Small intestine (tissue), 16 donors: ENCODE results near the gene BCL11A. TPM values are rescaled to one million over a fixed set of nuclear protein-coding genes. Genes with fewer than 3 reads are reported as not detected.

Experiments
- DNase-seq, 2 donors: peaks; one replicate each; pipeline versions ENCODE4 v3.0.0 to v3.0.0-alpha.2; 2013
- FAIRE-seq: peaks from 2 replicates; lab custom pipeline; 2012; peaks lifted over from hg19 to GRCh38; lab: Jason Lieb, UNC
- H3K27ac ChIP-seq, 3 donors: one replicate each; pipeline ENCODE4 v1.5.1; 2013; ENCODE audit warnings: low read length in 2 of 3, mild to moderate bottlenecking in 2 of 3, control low read depth in 1 of 3, inconsistent platforms in 1 of 3, low read depth in 1 of 3, moderate library complexity in 1 of 3
- H3K27me3 ChIP-seq, 3 donors: one replicate each; pipeline ENCODE4 v1.6.1; 2013; ENCODE audit warnings: low read length in 3 of 3, inconsistent platforms in 1 of 3; ENCODE audit not compliant: control insufficient read depth in 3 of 3, insufficient read depth in 3 of 3
- H3K36me3 ChIP-seq, 3 donors: one replicate each; pipeline ENCODE4 v1.6.1; 2013; ENCODE audit warnings: low read length in 3 of 3, inconsistent platforms in 1 of 3, low read depth in 1 of 3, mild to moderate bottlenecking in 1 of 3, moderate library complexity in 1 of 3; ENCODE audit not compliant: control insufficient read depth in 3 of 3, insufficient read depth in 2 of 3
- H3K4me1 ChIP-seq, 3 donors: one replicate each; pipeline ENCODE4 v1.6.1; 2013; ENCODE audit warnings: low read length in 2 of 3, inconsistent platforms in 1 of 3, low read depth in 1 of 3, mild to moderate bottlenecking in 1 of 3, moderate library complexity in 1 of 3; ENCODE audit not compliant: control insufficient read depth in 3 of 3, insufficient read depth in 2 of 3
- H3K4me3 ChIP-seq, 3 donors: one replicate each; pipeline ENCODE4 v1.5.1; 2013; ENCODE audit warnings: low read length in 3 of 3, control low read depth in 1 of 3, inconsistent platforms in 1 of 3, low read depth in 1 of 3, mild to moderate bottlenecking in 1 of 3, moderate library complexity in 1 of 3
- H3K9me3 ChIP-seq, 2 donors: one replicate each; pipeline ENCODE4 v1.6.1; 2013; ENCODE audit warnings: low read depth in 1 of 2, low read length in 1 of 2; ENCODE audit not compliant: control insufficient read depth in 2 of 2, insufficient read depth in 1 of 2
- WGBS, 3 donors: extraction: QIAGEN DNeasy Blood & Tissue Kit; methylation state at CpG; one replicate each; pipeline ENCODE4 v1.1.7; 2013; 5-methylcytosine and 5-hydroxymethylcytosine counted together
- long read RNA-seq, 10 donors: transcript quantifications; one replicate each; lab custom pipeline, GENCODE V29; 2026
- polyA plus RNA-seq, 4 donors: library from polyadenylated mRNA; stranded (reverse) in 3 of 4; unstranded in 1 of 4; fragments of 200-250 nt in 3 of 4; fragments of 120-200 nt in 1 of 4; gene quantifications; one replicate each; pipeline versions ENCODE4 v1.2.1 to v1.2.3, GENCODE V29; 2013
- donor health status: healthy with polysubstance abuse.
- donor health status: control.
- donor health status: control.
- donor health status: Bipolar disorder and iron deficiency.
- donor health status: healthy.

Gene BCL11A
- polyA plus RNA-seq: 10 to 100 TPM in 3 of 4 donors, 1 to 10 TPM in 1; 2.2 to 22.5 (median 13.9) TPM
- long read RNA-seq, donor 1: 0 reads
- long read RNA-seq, donor 2, full-length matches to known transcripts: 4 of 4 reads
- long read RNA-seq, donor 2, partial matches to known transcripts: 0 of 4 reads
- long read RNA-seq, donor 2, other reads (novel, unspliced or antisense): 0 of 4 reads
- long read RNA-seq, donor 3, full-length matches to known transcripts: 18 of 44 reads
- long read RNA-seq, donor 3, partial matches to known transcripts: 26 of 44 reads
- long read RNA-seq, donor 3, other reads (novel, unspliced or antisense): 0 of 44 reads
- long read RNA-seq, donor 4: 0 reads
- long read RNA-seq, donor 5, full-length matches to known transcripts: 7 of 7 reads
- long read RNA-seq, donor 5, partial matches to known transcripts: 0 of 7 reads
- long read RNA-seq, donor 5, other reads (novel, unspliced or antisense): 0 of 7 reads
- long read RNA-seq, donor 6, full-length matches to known transcripts: 12 of 22 reads
- long read RNA-seq, donor 6, partial matches to known transcripts: 10 of 22 reads
- long read RNA-seq, donor 6, other reads (novel, unspliced or antisense): 0 of 22 reads
- long read RNA-seq, donor 7: 0 reads
- long read RNA-seq, donor 8, partial matches to known transcripts: 0 of 1 reads
- long read RNA-seq, donor 8, other reads (novel, unspliced or antisense): 0 of 1 reads
- long read RNA-seq, donor 9, full-length matches to known transcripts: 5 of 5 reads
- long read RNA-seq, donor 9, partial matches to known transcripts: 0 of 5 reads
- long read RNA-seq, donor 9, other reads (novel, unspliced or antisense): 0 of 5 reads
- long read RNA-seq, donor 10, full-length matches to known transcripts: 11 of 11 reads
- long read RNA-seq, donor 10, partial matches to known transcripts: 0 of 11 reads
- long read RNA-seq, donor 10, other reads (novel, unspliced or antisense): 0 of 11 reads

- Histone ChIP-seq H3K27ac (peak within 1 kb of the TSS; percentile 74 to 97 (median 79)), H3K4me3 (peak within 1 kb of the TSS; percentile 62 to 89 (median 74)), H3K36me3 (no peaks in the 10 kb centered on the region), H3K27me3 (peaks cover 0 to 16% (median 4%) of the 10 kb centered on the region in 3 donors), H3K4me1 (peaks cover 0 to 6% (median 4%) of the 10 kb centered on the region in 3 donors), H3K9me3 (no peaks in the 10 kb centered on the region)
- WGBS, 3 donors: 0 to 2% (median 1%) methylated on average over 13 to 31 of the region's 35 CpGs
- DNase-seq (peak; percentile 80 to 85), FAIRE-seq (no peak)
Measured at GRCh38 chr2:60553495-60554073, at the start of gene BCL11A. BCL11A (minus strand) TSS chr2:60553654; CDS start chr2:60553270, 384 bp downstream.

- 63 to 83% (median 80%) methylated on average over 12 of the region's 12 CpGs for WGBS, 3 donors
- H3K36me3 ChIP-seq: no peaks in the 10 kb centered on the region
- H3K27ac ChIP-seq: no peak overlapping the region
- FAIRE-seq (no peak), DNase-seq (no peak)
- H3K4me3 ChIP-seq: no peak overlapping the region
- no peaks in the 10 kb centered on the region for H3K27me3 ChIP-seq
- H3K9me3 ChIP-seq: peaks cover 0 to 12% of the 10 kb centered on the region in 2 donors
- H3K4me1 ChIP-seq: peaks cover 0 to 10% (median 2%) of the 10 kb centered on the region in 3 donors
Measured at GRCh38 chr2:60602828-60603532, 49.5 kb upstream of the BCL11A start.

GRCh38 chr2:60602388-60602787, 48.9 kb upstream of the BCL11A start:
- FAIRE-seq (no peak), DNase-seq (no peak)
- Histone ChIP-seq H3K4me3 (no peak overlapping the region), H3K4me1 (peaks cover 0 to 10% (median 6%) of the 10 kb centered on the region in 3 donors), H3K27me3 (no peaks in the 10 kb centered on the region), H3K36me3 (no peaks in the 10 kb centered on the region), H3K9me3 (peaks cover 0 to 12% of the 10 kb centered on the region in 2 donors), H3K27ac (no peak overlapping the region)
- 76 to 82% (median 78%) methylated on average over 6 of the region's 6 CpGs for WGBS, 3 donors

GRCh38 chr2:60598271-60598670, 44.8 kb upstream of the BCL11A start:
- 25 to 66% (median 40%) methylated on average over 3 of the region's 3 CpGs for WGBS, 3 donors
- Histone ChIP-seq H3K27ac (peak overlapping the region in 1 of 3 donors; percentile 55), H3K9me3 (peaks cover 0 to 17% of the 10 kb centered on the region in 2 donors), H3K27me3 (no peaks in the 10 kb centered on the region), H3K4me3 (no peak overlapping the region), H3K36me3 (no peaks in the 10 kb centered on the region), H3K4me1 (peaks cover 0 to 6% (median 5%) of the 10 kb centered on the region in 3 donors)
- FAIRE-seq: no peak
- DNase-seq: peak; percentile 59 to 74

GRCh38 chr2:60597346-60597745, 43.9 kb upstream of the BCL11A start:
- no peaks in the 10 kb centered on the region for H3K36me3 ChIP-seq
- no peaks in the 10 kb centered on the region for H3K27me3 ChIP-seq
- H3K9me3 ChIP-seq: peaks cover 0 to 17% of the 10 kb centered on the region in 2 donors
- H3K4me1 ChIP-seq: peaks cover 0 to 6% (median 5%) of the 10 kb centered on the region in 3 donors
- H3K4me3 ChIP-seq: no peak overlapping the region
- H3K27ac ChIP-seq: no peak overlapping the region
- WGBS, 3 donors: 75 to 90% (median 83%) methylated on average over 2 of the region's 2 CpGs
- no peak for DNase-seq
- FAIRE-seq: no peak

- whole genome bisulfite sequencing, 3 donors: 48 to 73% (median 56%) methylated on average over 2 of the region's 2 CpGs
- DNase-seq (no peak), FAIRE-seq (no peak)
- H3K4me1 ChIP-seq: peaks cover 0 to 6% (median 5%) of the 10 kb centered on the region in 3 donors
- no peak overlapping the region for H3K27ac ChIP-seq
- no peaks in the 10 kb centered on the region for H3K36me3 ChIP-seq
- H3K9me3 ChIP-seq: peaks cover 0 to 17% of the 10 kb centered on the region in 2 donors
- H3K27me3 ChIP-seq: no peaks in the 10 kb centered on the region
- no peak overlapping the region for H3K4me3 ChIP-seq
Measured at GRCh38 chr2:60596411-60596810, 43.0 kb upstream of the BCL11A start.

- no peaks in the 10 kb centered on the region for H3K36me3 ChIP-seq
- H3K27me3 ChIP-seq: no peaks in the 10 kb centered on the region
- 90 to 96% (median 92%) methylated on average over 4 of the region's 4 CpGs for WGBS, 3 donors
- peaks cover 0 to 6% (median 5%) of the 10 kb centered on the region in 3 donors for H3K4me1 ChIP-seq
- H3K4me3 ChIP-seq: no peak overlapping the region
- FAIRE-seq: no peak
- peaks cover 0 to 13% of the 10 kb centered on the region in 2 donors for H3K9me3 ChIP-seq
- no peak for DNase-seq
- H3K27ac ChIP-seq: no peak overlapping the region
Measured at GRCh38 chr2:60595953-60596352, 42.5 kb upstream of the BCL11A start.
